Activated CD8-positive, alpha-beta memory T cell treated with anti-CD3 and anti-CD28 coated beads for 24 hours (primary cell): ENCODE results near the gene CELA2B.
"Not testable (repeated sequence)": the region's sequence is repeated elsewhere in the genome, so short reads cannot be mapped to it uniquely, and the experiment has no call there.

ENCODE experiments used
- DNase-seq: peaks from one replicate; pipeline ENCODE4 v3.0.0-alpha.2; 2020

The CELA2B gene

GRCh38 chr1:15501208-15502032, 25.5 kb downstream of the CELA2B start:
- peak; percentile 71 for DNase-seq

GRCh38 chr1:15504436-15504835, 28.5 kb downstream of the CELA2B start:
- no peak for DNase-seq

DNA sequence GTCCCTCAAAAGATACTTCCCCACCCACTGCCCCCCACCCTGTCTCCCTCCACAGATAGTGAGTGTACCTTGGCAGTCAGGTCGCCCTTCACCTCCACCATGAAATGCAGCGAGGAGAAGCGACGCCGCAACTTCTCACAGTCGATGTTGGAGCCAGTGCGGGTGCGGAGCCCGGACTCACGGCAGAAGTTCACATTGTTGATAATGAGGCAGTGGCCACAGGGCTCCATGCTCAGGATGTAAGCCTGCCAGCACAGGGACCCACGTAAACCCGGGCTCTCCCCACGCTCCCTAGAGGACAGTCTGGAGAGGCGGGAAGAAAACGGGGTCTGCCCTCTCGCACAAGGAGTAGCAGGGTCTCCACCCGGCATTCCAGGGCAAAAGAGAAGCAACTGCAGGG, 30.9 kb downstream of the CELA2B start:
- DNase-seq: no peak

GRCh38 chr1:15507278-15507677, 31.4 kb downstream of the CELA2B start:
- no peak for DNase-seq

DNA sequence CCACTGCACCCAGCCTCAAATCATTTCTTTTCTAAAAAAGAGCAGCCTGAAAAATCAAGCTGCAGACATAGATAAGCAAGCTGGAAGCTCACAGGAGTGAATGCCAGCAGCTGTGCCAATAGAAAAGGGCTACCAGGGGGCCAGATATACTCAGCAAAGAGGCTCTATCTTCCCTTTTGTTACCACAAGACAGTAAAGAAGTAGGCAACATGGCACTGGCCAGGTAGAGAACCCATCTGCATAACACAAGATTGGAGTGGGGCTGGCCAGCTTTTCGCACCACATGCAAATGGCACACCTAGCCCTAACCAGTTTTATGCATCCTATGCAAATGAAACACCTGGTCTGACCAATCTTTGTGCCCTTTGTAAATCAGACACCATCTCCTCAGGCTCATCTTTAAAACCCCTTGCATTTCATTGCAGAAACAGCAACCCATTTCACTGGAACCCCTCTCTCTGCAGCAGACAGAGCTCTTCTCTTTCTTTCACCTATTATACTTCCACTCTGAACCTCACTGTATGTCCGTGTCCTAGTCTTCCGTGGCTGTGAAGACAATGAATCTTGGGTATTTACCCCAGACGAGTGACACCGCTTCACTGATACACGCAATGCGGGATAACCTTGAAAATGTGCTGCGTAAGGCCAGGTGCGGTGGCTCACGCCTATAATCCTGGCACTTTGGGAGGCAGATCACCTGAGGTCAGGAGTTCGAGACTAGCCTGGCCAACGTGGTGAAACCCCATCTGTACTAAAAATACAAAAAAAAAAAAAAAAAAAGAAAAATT, 33.0 kb downstream of the CELA2B start:
- DNase-seq: no peak

DNA sequence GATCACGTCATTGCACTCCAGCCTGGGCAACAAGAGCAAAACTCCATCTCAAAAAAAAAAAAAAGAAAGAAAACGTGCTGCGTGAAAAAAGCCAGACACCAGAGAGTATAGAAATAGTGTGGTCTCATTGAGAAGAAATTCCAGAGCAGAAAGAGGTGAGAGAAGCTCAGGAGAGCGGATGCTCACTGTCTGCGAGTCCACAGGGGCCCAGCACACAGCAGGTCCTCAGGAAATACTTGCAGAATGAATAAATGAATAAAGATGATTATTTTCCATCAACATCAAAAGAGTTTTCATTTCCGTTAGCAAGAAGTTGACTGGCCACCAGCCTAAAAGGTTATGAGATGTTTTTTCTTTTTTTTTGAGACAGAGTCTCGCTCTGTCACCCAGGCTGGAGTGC, 33.7 kb downstream of the CELA2B start:
- DNase-seq: no peak

DNA sequence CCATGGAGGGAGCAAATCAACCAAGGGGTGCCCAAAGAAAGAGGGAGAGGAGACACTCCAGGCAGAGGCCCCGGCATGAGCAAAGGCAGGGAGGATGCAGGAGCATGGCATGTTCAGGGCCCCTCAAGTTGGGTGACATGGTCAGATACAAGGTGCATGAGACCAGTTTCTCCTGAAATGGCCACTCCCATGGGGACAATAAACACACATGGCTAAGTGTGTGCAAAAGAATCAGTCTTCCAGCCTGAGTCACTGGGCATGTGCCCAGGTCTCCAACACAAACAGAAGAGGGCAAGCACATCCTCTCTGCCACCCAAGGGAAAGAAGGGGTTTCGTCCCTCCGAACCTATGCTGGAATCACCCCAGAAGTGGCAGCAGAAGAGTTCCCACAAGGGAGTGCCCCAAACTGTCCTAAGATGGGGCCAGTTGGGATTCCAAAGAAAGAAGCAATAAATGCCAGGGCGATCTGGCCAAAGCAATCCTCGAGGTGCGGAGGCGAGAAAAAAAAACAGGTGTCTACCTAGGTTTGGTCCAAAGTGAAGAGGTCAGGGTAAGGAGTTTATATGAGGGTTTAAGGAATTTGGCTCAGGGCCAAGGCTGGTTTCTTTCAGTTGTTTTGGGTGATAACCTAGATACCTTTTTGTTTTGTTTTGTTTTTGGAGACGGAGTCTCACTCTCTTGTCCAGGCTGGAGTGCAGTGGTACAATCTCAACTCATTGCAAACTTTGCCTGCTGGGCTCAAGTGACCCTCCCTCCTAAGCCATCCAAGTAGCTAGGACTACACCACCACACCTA, 34.9 kb downstream of the CELA2B start:
- no peak for DNase-seq

DNA sequence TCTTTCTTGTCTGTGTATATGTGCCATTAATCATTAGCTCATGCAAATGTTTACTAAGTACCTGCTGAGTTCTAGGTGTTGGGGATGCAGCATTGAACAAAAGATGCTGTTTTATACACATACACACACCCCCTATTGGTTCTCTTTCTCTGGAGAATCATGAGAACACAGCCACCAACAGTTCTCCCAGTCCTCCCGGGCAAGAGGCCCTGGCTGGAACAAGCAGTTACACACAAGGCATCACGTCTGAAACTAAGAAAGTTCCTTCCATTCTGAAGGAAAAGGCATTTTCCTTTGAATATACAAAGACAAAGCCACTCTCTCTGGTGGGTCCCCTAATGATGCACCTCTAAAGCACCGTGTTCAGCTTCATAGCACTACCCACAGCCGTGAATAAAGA, 37.3 kb downstream of the CELA2B start:
- DNase-seq: no peak

- no peak for DNase-seq
Observed at GRCh38 chr1:15513919-15514318, 38.0 kb downstream of the CELA2B start.

GRCh38 chr1:15514557-15514956, 38.7 kb downstream of the CELA2B start:
- DNase-seq: not testable (repeated sequence)

GRCh38 chr1:15515022-15515663, 39.2 kb downstream of the CELA2B start:
- no peak for DNase-seq

GRCh38 chr1:15519625-15520024, 43.7 kb downstream of the CELA2B start:
- no peak for DNase-seq

- DNase-seq: not testable (repeated sequence)
Observed at GRCh38 chr1:15521206-15521906, 45.5 kb downstream of the CELA2B start.

DNA sequence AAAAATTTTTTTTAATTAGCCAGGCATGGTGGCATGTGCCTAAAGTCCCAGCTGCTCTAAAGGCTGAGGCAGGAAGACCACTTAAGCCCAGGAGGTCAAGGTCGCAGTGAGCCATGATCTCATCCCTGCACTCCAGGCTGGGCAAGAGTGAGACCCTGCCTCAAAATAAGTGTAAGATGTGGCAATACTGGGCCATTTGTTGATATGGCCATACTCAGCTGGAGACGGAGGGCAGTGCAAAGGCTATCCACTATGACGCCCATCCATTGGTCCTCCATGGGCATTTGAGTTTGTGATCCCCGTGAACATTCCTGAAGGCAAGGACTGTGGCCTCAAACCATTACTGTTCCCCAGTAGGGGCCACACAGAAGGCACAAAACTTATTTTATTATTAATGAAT, 46.6 kb downstream of the CELA2B start:
- DNase-seq: no peak

GRCh38 chr1:15523104-15524020, 47.5 kb downstream of the CELA2B start:
- no peak for DNase-seq

DNA sequence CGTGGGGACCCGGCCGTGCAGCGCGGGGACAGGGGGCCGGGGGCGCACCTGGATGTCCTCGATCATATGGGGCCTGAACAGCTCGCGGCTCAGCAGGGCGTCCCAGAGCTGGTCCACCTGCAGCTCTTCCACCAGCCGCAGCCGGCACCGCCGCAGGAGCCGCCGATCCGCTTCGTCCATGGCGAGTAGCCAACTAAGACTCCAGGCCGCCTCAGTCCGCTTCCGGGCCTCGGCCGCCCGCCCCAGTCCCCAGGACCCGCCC, 48.0 kb downstream of the CELA2B start, which contains the start of gene CASP9:
CASP9 (minus strand) TSS at position 195 of the 262 bp plus-strand sequence; CDS start at position 180, 15 bp downstream.
- no peak for DNase-seq

- peak; percentile 100 for DNase-seq
Observed at GRCh38 chr1:15524283-15525049, 48.6 kb downstream of the CELA2B start.

GRCh38 chr1:15525050-15526020, 49.4 kb downstream of the CELA2B start:
- DNase-seq: peak; percentile 100

DNA sequence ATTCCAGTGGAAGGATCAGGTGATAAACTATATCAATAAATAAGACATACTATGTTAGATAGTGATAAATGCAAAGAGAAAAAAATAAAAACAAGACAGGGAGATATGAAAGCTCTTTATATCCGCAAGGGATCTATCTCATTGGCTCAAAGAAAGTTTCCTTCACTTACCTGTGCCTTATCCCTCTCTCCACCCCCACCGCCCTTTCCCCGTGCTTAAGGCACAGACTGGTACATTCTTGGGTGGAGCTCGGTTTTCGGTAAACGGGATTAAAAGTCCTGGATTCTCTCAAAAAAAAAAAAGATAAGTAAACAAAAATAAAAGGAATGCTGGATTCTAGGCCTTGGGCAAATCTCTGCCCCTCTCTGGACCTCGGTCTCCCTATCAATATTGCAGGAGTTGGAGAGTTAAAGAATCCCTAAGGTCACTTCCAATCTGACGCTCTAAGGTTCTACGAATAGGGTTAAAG, 50.2 kb downstream of the CELA2B start:
- no peak for DNase-seq
